Large intestine (tissue), 3 donors: ENCODE data around the gene KMT5C. TPM values are rescaled to one million over a fixed set of nuclear protein-coding genes. Genes with fewer than 3 reads are reported as not detected.

Source experiments
- DNase-seq, 2 donors: peaks; one replicate each; pipeline versions ENCODE4 v3.0.0 to v3.0.0-alpha.2; 2013
- H3K27ac ChIP-seq: one replicate; pipeline ENCODE4 v1.5.1; 2013; ENCODE audit warnings: low read length
- H3K27me3 ChIP-seq: 2 replicates; pipeline ENCODE4 v1.6.1; 2013; ENCODE audit warnings: low read length; ENCODE audit not compliant: control insufficient read depth, insufficient read depth
- H3K36me3 ChIP-seq: 2 replicates; pipeline ENCODE4 v1.6.1; 2013; ENCODE audit warnings: low read length; ENCODE audit not compliant: control insufficient read depth, insufficient read depth
- H3K4me1 ChIP-seq: one replicate; pipeline ENCODE4 v1.6.1; 2013; ENCODE audit warnings: low read length; ENCODE audit not compliant: control insufficient read depth, insufficient read depth
- H3K4me3 ChIP-seq: one replicate; pipeline ENCODE4 v1.5.1; 2013; ENCODE audit warnings: low read length
- H3K9me3 ChIP-seq: one replicate; pipeline ENCODE4 v1.6.1; 2013; ENCODE audit warnings: mild to moderate bottlenecking, low read depth, low read length, moderate library complexity; ENCODE audit not compliant: control insufficient read depth
- WGBS: methylation state at CpG from one replicate; pipeline ENCODE4 v1.1.5; 2013; ENCODE audit warnings: low lambda C conversion rate; ENCODE audit not compliant: insufficient coverage; 5-methylcytosine and 5-hydroxymethylcytosine counted together
- polyA plus RNA-seq: library from polyadenylated mRNA; unstranded; fragments of 120-200 nt; gene quantifications from one replicate; pipeline ENCODE4 v1.2.1, GENCODE V29; 2013

Gene KMT5C
- polyA plus RNA-seq, 1 donor: 21.5 TPM

DNA sequence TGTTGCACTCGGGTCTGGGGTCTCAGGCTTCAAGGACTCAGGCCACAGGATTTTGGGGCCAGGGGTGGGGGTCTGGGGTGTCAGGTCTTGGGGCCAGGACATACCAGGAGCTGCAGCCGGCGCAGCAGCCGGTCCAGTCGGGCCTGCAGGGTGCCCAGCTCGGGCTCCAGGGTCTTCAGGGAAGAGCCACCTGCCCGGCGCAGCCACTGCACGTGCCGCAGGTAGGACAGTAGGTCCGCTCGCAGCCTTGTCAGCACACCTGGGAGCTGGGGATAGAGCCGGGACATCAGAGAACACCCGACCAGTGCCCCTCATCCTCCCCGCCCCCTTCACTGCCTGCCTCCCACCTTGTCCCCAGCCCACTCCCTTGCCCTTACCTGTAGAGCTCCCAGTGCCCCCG lies 28.4 kb downstream of the KMT5C start:
- H3K27ac ChIP-seq: no peak overlapping the region
- no peaks in the 10 kb centered on the region for H3K36me3 ChIP-seq
- H3K4me1 ChIP-seq: peaks cover 6% of the 10 kb centered on the region
- no peak for DNase-seq
- no peak overlapping the region for H3K4me3 ChIP-seq
- H3K27me3 ChIP-seq: peaks cover 71% of the 10 kb centered on the region
- H3K9me3 ChIP-seq: peaks cover 3% of the 10 kb centered on the region
- WGBS: no CpG with 5 or more reads among the region's 16 CpGs

DNA sequence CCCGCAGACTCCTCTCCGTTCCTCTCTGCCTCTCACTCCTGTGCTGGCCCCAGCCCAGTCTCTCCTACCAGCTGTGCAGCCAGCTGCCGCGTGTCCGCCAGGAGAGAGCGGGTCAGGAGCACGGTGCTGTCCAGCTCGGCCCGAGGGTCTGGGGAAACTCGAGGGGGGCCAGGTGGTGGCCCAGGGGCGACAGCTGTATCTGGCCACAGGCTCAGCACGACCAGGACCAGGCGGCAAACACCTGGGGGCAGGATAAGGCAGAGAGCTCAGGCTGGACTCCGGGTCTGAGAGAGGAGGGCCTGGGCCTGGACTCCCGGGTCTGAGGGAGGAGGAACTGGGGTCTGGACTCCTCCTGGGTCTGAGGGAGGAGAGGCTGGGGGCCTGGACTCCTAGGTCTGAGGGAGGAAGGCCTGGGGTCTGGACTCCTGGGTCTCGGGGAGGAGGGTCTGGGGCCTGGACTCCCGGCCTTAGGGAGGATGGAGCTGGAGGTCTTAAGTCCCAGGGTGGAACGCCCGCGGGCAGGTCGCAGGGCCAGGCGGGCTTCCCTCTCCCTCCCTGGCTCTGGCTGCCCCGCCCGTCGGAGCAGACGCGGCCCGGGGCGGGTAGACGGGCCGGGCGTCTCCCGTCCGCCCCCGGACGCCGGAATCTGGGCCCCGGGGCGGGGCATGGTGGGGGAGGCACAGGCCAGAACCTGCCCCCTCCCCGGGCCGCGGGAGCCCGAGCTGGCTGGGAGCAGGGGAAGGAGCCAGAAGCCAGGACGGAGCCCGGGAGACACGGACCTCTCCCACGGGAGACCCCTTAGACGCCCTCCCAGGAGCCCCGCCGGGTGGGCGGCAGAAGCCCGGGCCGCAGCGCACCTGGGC lies 29.3 kb downstream of the KMT5C start:
- H3K9me3 ChIP-seq: peaks cover 3% of the 10 kb centered on the region
- no peak overlapping the region for H3K4me3 ChIP-seq
- WGBS: no CpG with 5 or more reads among the region's 54 CpGs
- H3K4me1 ChIP-seq: peaks cover 9% of the 10 kb centered on the region
- no peak overlapping the region for H3K27ac ChIP-seq
- DNase-seq: no peak
- H3K36me3 ChIP-seq: no peaks in the 10 kb centered on the region
- H3K27me3 ChIP-seq: peaks cover 79% of the 10 kb centered on the region

DNA sequence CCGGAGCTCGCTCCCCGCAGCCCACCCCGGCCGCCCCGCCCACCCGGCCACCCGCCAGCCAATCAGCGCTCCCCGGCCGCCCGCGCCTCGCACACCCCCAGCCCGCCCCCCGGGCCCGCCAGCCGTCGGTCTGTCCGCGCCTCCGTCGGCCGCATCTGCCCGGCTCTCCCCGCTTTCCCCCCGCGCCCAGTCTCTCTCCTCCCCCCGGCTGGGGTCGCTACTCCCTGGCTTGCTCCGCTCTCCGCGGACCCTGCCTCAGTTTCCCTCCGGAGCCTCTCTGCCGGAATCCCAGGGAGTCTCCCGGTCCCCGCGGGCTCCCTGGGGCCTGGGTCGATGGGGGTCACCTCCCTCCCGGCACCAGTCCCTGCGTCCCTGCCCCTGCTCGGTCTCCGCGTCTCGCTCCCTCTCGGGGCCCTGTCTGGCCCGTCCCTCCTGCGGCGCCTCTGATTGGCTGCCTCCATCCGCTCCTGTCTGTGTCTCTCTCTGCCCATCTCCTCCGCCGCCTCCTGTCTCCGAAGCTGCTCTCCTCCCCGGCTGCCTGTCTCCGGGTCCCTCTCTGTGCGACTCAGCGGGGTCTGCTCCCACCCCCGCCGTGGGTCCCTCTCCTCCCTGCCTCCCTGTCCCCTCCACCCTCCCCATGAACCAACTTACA lies 30.1 kb downstream of the KMT5C start:
- H3K4me3 ChIP-seq: peak overlapping the region; percentile 13
- peaks cover 6% of the 10 kb centered on the region for H3K9me3 ChIP-seq
- no peak for DNase-seq
- peaks cover 12% of the 10 kb centered on the region for H3K4me1 ChIP-seq
- H3K27ac ChIP-seq: no peak overlapping the region
- no CpG with 5 or more reads among the region's 59 CpGs for WGBS
- H3K27me3 ChIP-seq: peaks cover 78% of the 10 kb centered on the region
- no peaks in the 10 kb centered on the region for H3K36me3 ChIP-seq

DNA sequence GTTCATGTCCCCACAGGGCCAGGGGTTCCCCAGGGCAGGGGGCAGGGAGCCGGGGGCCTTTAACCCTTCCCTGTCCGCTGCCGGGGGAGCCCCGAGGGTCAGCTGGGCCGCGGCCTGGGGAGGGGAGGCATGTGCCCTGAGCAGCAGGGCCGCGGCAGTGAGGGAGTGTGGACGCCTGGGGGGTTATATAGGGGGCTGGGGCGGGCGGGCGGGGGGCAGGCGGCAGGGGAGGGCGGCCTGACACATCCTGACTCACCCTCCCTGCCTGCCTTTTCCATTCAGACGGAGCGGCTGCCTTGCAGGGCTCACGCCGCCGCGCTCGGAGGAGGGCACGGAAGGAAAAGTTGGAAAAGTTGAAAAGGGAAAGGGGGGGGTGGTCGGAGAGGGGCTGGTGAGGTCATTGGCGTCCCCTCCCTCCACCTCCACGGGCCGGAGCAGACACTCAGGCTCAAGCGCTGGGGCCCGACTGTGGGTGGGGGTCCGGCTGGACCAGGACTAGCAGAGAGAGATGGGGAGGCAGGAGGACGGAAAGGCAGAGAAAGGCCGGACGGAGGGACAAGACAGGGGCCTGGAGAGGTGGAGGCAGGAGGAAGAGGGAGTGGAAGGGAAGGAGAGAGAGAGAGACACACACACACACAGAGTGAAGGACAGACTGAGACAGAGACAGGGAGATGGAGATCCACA lies 30.8 kb downstream of the KMT5C start, which contains the start of gene IL11:
Gene IL11, minus strand, starts transcription at position 159 of the 684 bp plus-strand sequence. Its CDS starts 153 bp downstream, at position 6.
- Histone ChIP-seq H3K4me3 (peak within 1 kb of the TSS; percentile 13), H3K27ac (no peak within 1 kb of the TSS), H3K36me3 (no peaks in the 10 kb centered on the region), H3K9me3 (peaks cover 6% of the 10 kb centered on the region), H3K4me1 (peaks cover 12% of the 10 kb centered on the region), H3K27me3 (peaks cover 83% of the 10 kb centered on the region)
- no CpG with 5 or more reads among the region's 32 CpGs for WGBS
- no peak for DNase-seq

DNA sequence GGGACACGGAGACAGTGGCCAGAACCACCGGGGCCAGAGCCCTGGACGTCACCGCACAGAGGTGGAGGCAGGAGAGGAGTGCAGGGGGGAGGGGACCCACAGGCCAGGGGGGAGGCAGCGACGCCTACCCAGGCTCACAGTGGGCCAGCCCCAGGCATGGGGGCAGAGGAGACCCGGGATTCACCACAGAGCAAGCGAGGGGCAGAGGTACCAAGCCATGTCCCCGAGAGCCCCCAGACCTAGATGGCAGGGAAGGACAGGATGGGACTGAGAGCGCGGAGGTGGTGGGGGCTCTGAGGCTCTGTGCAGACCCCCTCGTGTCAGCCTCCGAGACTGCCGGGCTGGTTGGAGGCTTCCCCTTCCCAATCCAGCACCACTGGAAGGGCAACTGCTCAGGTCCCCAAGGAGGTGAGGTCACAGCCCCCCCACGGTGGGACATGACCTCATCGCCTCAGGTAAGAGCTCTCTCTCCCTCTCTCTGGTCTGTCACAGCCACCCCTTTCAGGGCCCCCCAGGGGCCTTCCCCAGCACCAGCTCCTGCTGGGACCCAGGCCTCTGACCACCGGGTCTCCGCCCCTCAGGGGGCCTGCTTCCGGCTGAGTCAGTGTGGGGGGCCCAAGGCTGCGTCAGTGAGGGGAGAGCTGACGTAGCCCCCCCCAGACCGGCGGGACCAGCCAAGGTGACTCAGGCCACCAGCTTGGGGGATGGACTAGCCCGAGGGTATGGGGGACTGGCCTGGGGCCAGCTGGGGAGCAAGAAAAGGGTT lies 32.8 kb downstream of the KMT5C start:
- peaks cover 91% of the 10 kb centered on the region for H3K27me3 ChIP-seq
- H3K36me3 ChIP-seq: no peaks in the 10 kb centered on the region
- no peak overlapping the region for H3K4me3 ChIP-seq
- WGBS: no CpG with 5 or more reads among the region's 24 CpGs
- peaks cover 6% of the 10 kb centered on the region for H3K9me3 ChIP-seq
- no peak overlapping the region for H3K27ac ChIP-seq
- no peak for DNase-seq
- peaks cover 16% of the 10 kb centered on the region for H3K4me1 ChIP-seq

DNA sequence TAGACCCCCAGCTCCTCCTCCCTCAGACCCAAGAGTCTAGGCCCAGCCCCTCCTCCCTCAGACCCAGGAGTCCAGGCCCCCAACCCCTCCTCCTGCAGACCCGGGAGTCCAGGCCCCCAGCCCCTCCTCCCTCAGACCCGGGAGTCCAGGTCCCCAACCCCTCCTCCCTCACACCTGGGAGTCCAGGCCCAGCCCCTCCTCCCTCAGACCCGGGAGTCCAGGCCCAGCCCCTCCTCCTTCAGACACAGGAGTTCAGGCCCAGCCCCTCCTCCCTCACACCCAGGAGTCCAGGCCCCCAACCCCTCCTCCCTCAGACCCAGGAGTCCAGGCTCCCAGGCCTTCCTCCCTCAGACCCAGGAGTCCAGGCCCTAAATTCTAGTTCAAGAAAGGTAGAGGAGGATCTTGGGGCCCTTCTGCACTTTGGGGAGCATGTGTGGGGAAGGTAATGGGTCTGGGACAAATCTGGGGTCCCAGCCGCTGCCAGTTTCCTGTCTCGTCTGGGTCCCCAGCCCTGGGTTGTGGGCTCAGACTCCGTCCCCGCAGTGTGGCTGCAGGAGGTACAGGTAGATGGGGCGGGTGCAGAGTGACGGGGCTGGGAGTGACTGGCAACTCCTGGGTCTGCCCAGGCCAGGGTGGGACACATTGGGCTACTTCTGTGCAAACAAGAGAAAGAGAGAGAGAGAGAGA lies 33.8 kb downstream of the KMT5C start:
- Histone ChIP-seq H3K4me3 (no peak overlapping the region), H3K4me1 (peaks cover 16% of the 10 kb centered on the region), H3K9me3 (peaks cover 6% of the 10 kb centered on the region), H3K27me3 (peaks cover 88% of the 10 kb centered on the region), H3K27ac (no peak overlapping the region), H3K36me3 (no peaks in the 10 kb centered on the region)
- no peak for DNase-seq
- no CpG with 5 or more reads among the region's 9 CpGs for WGBS

DNA sequence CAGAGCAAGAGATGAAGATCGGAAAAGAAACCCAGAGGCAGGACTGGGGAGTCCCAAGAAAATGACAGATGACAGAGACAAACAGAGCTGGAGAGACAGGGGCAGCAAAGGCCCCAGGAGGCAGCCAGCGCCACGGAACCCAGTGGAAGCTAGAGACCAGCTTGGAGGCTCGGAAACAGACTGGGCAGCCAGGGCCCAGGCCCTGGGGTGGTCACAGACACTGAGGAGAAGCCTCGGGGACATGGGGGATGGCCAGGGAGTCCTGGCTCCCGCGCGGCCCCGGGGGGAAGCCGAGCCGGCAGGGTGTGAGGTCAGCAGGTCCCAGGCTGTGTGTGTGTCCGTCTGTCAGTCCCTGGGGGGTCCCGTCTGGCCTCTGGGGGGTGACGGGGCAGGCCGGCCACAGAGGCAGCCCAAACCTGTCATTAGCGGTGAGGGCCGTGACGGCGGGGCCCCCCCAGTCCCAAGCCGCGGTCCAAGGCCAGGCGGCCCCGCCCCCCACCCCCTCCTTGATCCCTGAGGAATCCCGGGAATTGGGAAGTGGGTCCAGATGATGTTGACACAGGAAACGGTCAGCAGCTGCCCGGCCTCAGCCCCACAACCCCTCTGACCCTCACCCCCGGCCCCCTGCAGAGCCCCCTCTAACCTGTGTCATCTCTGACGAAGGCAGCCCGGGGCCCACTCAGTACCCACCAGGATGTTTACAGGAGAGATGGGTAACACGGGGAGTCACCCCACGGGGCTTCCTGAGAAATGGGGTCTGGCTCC lies 34.5 kb downstream of the KMT5C start:
- H3K27me3 ChIP-seq: peaks cover 81% of the 10 kb centered on the region
- DNase-seq: no peak
- H3K9me3 ChIP-seq: peaks cover 6% of the 10 kb centered on the region
- no peak overlapping the region for H3K4me3 ChIP-seq
- no peaks in the 10 kb centered on the region for H3K36me3 ChIP-seq
- H3K4me1 ChIP-seq: peaks cover 16% of the 10 kb centered on the region
- 0% methylated on average over 1 of the region's 31 CpGs for WGBS
- no peak overlapping the region for H3K27ac ChIP-seq

DNA sequence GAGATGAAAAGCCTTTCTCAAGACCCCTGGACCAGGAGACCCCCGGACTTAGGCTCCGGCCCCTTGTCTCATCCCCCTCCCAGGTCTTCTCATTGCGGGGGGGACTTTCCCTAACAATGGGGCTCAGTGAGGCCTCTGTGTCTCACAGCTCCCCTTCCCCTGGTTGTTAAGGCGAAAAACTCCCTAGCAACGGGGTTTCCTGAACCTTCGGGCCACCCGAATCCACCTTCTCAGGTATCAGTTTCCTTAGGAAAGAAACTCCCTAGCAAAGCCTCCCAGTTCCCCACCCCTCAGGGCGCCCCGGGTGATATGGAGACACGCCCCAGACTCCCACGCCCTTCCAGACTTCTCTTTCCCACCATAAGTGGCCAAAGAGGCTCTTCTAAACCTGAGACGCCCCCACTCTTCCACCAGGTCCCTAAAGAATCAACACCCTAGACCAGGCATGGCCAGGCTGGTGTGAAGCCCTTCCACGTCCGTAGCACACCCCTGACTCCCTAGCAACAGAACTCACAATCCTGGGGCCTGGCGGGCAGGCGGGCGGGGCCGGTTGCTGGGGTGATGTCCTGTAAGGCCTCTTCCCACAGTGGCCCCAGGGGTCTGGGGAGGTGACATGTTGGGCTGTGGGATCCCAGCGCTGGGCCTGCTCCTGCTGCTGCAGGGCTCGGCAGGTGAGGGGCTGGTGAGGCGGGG lies 36.7 kb downstream of the KMT5C start, which contains the start of gene TMEM190:
Gene TMEM190, plus strand, starts transcription at position 586 of the 693 bp plus-strand sequence. Its CDS starts 28 bp downstream, at position 614.
- H3K4me1 ChIP-seq: peaks cover 9% of the 10 kb centered on the region
- no peaks in the 10 kb centered on the region for H3K36me3 ChIP-seq
- no peak for DNase-seq
- H3K27ac ChIP-seq: no peak within 1 kb of the TSS
- H3K9me3 ChIP-seq: peaks cover 6% of the 10 kb centered on the region
- H3K4me3 ChIP-seq: no peak within 1 kb of the TSS
- peaks cover 61% of the 10 kb centered on the region for H3K27me3 ChIP-seq
- no CpG with 5 or more reads among the region's 21 CpGs for WGBS
